ENCODE measurements around the gene EPHB1. TPM values are rescaled to one million over a fixed set of nuclear protein-coding genes. Genes with fewer than 3 reads are reported as not detected.
"Not testable (repeated sequence)": the region's sequence is repeated elsewhere in the genome, so short reads cannot be mapped to it uniquely, and the experiment has no call there.

Gene EPHB1
- total RNA-seq, 2 donors from 2014 or later: 2.3 to 21.2 TPM

DNA sequence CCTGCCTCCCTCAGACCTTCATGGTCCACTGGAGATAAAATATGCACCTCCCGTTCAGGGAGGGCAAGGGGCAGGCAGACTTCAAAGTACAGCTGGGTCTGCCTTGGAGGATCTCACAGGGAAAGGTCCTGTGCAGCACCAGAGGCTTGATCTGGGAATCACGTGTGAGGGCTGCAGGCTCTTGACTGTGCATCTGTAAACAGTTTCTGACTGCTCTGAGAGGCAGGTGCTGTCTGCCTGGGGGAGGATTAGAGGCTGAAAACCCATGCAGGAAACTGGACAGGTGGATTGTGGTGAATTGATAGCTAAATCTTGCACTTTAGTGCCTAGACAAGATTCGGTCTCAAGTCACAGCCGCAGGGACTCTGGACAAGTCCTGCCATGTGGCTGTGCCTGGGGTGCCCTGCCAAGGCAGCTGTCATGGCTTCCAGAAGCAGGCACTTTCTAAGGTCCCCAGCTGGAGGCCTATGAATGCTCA, 239.3 kb downstream of the EPHB1 start:
- DNase-seq (ENCODE audit: low spot score): no peak
- Histone ChIP-seq H3K4me1 (replicated peaks) (no peaks in the 10 kb centered on the region), H3K36me3 (no peaks in the 10 kb centered on the region), H3K4me3 (no peak overlapping the region), H3K27ac (no peak overlapping the region), H3K27me3 (replicated peaks; ENCODE audit: insufficient read depth) (no peaks in the 10 kb centered on the region), H3K9me3 (no peaks in the 10 kb centered on the region)
- intact Hi-C loops (cut with DNase I): no loop called here
- TF ChIP-seq, protein P1, sequence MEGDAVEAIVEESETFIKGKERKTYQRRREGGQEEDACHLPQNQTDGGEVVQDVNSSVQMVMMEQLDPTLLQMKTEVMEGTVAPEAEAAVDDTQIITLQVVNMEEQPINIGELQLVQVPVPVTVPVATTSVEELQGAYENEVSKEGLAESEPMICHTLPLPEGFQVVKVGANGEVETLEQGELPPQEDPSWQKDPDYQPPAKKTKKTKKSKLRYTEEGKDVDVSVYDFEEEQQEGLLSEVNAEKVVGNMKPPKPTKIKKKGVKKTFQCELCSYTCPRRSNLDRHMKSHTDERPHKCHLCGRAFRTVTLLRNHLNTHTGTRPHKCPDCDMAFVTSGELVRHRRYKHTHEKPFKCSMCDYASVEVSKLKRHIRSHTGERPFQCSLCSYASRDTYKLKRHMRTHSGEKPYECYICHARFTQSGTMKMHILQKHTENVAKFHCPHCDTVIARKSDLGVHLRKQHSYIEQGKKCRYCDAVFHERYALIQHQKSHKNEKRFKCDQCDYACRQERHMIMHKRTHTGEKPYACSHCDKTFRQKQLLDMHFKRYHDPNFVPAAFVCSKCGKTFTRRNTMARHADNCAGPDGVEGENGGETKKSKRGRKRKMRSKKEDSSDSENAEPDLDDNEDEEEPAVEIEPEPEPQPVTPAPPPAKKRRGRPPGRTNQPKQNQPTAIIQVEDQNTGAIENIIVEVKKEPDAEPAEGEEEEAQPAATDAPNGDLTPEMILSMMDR (IDR thresholded peaks at IDR 0.05): no peak
- TF ChIP-seq POLR2AphosphoS5 (IDR thresholded peaks at IDR 0.05): no peak
- TF ChIP-seq POLR2A (IDR thresholded peaks at IDR 0.05): no peak
- WGBS: 44% methylated on average over 4 of the region's 4 CpGs

DNA sequence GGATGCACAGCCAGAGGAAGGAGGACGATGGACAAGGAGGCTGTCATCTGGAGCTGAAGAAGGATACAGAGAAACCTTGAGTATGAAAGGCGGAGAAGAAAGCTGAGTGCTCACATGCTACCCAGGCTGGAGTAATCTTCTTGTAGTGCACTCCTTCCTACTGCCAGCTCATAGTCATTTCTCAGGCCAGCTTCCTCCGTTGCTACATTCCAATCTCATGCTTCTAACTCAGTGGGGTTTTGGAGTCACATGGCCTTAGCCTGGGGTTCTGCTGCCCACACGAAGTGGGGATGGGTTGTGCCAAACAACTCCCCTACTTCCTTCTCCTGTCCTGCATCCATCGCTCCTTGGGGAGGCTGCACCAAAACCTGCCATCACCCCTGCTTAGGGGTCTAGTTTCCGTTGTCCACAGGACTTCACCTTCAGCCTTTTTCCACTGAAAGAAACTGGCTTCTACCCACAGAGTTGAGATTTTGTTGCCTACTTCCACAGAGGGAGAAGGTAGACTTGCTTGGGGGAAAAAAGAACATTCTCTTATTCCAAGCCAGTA, 239.9 kb downstream of the EPHB1 start:
- TF ChIP-seq POLR2A (IDR thresholded peaks at IDR 0.05): no peak
- Histone ChIP-seq H3K9me3 (no peaks in the 10 kb centered on the region), H3K36me3 (no peaks in the 10 kb centered on the region), H3K4me3 (no peak overlapping the region), H3K4me1 (replicated peaks) (no peaks in the 10 kb centered on the region), H3K27me3 (replicated peaks; ENCODE audit: insufficient read depth) (no peaks in the 10 kb centered on the region), H3K27ac (no peak overlapping the region)
- intact Hi-C loops (cut with DNase I): no loop called here
- 83% methylated on average over 6 of the region's 6 CpGs for WGBS
- DNase-seq (ENCODE audit: low spot score): no peak

DNA sequence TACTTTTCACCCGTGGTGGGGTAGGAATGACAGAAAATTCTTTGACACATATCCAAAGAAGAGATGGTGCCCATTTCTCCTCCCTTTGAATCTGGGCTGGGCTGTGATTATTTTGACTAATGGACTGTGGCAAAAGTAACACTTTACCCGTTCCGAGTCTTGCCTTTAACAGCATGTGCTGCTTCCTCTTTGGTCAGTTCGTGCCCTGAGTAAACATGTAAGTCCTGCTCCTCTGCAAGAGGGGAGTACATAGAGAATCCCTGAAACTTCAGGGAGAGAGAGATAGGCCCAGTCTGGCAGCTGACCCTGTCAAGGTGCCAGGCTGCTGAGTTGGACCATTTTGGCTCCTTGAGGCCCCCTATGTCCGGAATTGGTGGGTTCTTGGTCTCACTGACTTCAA, 243.1 kb downstream of the EPHB1 start:
- Histone ChIP-seq H3K27me3 (replicated peaks; ENCODE audit: insufficient read depth) (no peaks in the 10 kb centered on the region), H3K36me3 (no peaks in the 10 kb centered on the region), H3K4me1 (replicated peaks) (no peaks in the 10 kb centered on the region), H3K27ac (no peak overlapping the region), H3K4me3 (no peak overlapping the region), H3K9me3 (no peaks in the 10 kb centered on the region)
- TF ChIP-seq POLR2A (IDR thresholded peaks at IDR 0.05) (no peak), POLR2AphosphoS5 (IDR thresholded peaks at IDR 0.05) (no peak)
- TF ChIP-seq, protein P1 (IDR thresholded peaks at IDR 0.05): no peak
- whole genome bisulfite sequencing: 69% methylated on average over 5 of the region's 5 CpGs
- DNase-seq (ENCODE audit: low spot score): no peak
- intact Hi-C loops (cut with DNase I): no loop called here

DNA sequence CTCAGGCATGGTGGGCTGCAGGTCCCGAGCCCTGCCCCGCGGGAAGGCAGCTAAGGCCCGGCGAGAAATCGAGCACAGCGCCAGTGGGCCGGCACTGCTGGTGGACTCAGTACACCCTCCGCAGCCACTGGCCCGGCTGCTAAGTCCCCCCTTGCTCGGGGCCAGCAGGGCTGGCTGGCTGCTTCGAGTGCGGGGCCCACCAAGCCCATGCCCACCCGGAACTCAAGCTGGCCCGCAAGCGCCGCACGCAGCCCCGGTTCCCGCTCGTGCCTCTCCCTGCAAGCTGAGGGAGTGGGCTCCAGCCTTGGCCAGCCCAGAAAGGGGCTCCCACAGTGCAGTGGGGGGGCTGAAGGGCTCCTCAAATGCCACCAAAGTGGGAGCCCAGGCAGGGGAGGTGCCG, 244.5 kb downstream of the EPHB1 start:
- intact Hi-C loops (cut with DNase I); DNase-seq (ENCODE audit: low spot score); H3K36me3 ChIP-seq; H3K27me3 ChIP-seq (replicated peaks; ENCODE audit: insufficient read depth); H3K27ac ChIP-seq; H3K4me3 ChIP-seq; H3K9me3 ChIP-seq; H3K4me1 ChIP-seq (replicated peaks): not testable (repeated sequence)
- 96% methylated on average over 20 of the region's 22 CpGs for WGBS

DNA sequence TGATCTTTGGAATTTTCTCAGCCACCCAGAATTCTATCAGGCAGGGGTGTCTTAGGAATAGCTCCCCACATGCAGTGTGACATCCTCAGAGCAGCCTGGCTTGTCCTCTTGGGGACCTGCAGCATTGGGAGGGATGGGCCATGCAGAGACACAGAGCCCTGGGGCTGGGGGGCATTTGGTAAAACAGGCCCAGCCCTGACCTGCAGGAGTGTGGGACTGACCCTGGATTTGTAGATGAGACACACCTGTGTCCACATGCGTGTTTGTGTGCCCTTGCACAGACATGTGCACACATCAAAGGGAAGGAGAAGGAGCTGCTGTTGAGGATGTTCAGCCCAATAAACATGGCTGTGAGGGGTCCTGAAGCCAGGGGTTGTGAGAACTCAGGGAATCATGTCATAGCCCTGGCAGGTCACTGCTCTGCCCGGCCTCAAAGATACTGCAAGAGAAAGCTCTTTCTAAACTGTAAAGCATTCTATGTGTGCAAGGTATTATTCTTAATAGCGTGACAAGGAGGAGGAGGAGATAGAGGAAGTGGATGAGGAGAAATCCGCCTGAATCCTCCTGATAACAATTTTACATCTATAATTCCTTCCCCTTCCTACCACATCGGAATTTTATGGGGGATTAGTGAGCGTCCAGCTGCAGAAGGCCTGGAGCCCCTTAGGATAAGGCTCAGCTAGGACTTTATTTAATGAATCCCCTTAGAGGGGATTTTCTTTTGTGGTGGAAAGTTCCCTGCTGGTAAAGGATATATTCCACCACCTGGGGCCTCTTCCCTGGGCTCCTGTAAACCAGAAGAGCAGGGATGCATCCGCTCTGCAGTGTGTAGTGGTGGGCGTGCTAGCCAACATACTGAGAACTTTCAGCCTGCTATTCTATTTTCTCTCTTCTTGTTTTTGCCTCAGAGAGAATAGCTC, 245.5 kb downstream of the EPHB1 start:
- TF ChIP-seq POLR2AphosphoS5 (IDR thresholded peaks at IDR 0.05) (no peak), POLR2A (IDR thresholded peaks at IDR 0.05) (no peak)
- TF ChIP-seq, protein P1 (IDR thresholded peaks at IDR 0.05): no peak
- no peak overlapping the region for H3K4me3 ChIP-seq
- H3K36me3 ChIP-seq: no peaks in the 10 kb centered on the region
- H3K4me1 ChIP-seq (replicated peaks): no peaks in the 10 kb centered on the region
- H3K27ac ChIP-seq: no peak overlapping the region
- DNase-seq (ENCODE audit: low spot score): no peak
- 84% methylated on average over 8 of the region's 8 CpGs for WGBS
- intact Hi-C loops (cut with DNase I): no loop called here
- no peaks in the 10 kb centered on the region for H3K9me3 ChIP-seq
- no peaks in the 10 kb centered on the region for H3K27me3 ChIP-seq (replicated peaks; ENCODE audit: insufficient read depth)
